Omental fat pad (tissue), 4 donors: ENCODE measurements around the gene TMEM164. TPM values are rescaled to one million over a fixed set of nuclear protein-coding genes. Genes with fewer than 3 reads are reported as not detected.

Experiments used
- ATAC-seq: fragments of 150-250 bp; one replicate; pipeline ENCODE4 v1.9.1; 2016; ENCODE audit warnings: mild to moderate bottlenecking, moderate library complexity; ENCODE audit not compliant: low FRiP score
- DNase-seq: peaks from one replicate; pipeline ENCODE4 v3.0.0-alpha.2; 2019; ENCODE audit warnings: low spot score
- CTCF ChIP-seq, 3 donors: fragments of 450-650 bp; IDR thresholded peaks; one replicate each; pipeline ENCODE4 v1.5.1; 2016 to 2017; ENCODE audit warnings: antibody characterized with exemption in 3 of 3, mild to moderate bottlenecking in 3 of 3, moderate library complexity in 2 of 3
- total RNA-seq, 4 donors: library from RNA; depleted of rRNA; stranded (reverse); fragments of >200 nt; gene quantifications; one replicate each; pipeline ENCODE4 v1.1.0, GENCODE V29; 2016

TMEM164 gene
- total RNA-seq: 10 to 100 TPM; 24.6 to 56.9 (median 42.1) TPM

GRCh38 chrX:110002300-110003166, at the start of gene TMEM164:
Gene TMEM164 (plus strand): TSS chrX:110003114. CDS start chrX:110003775, 661 bp downstream.
- TF ChIP-seq CTCF (IDR thresholded peaks at IDR 0.05): no peak
- ATAC-seq (peak; percentile 90), DNase-seq (peak; percentile 30)

- TF ChIP-seq CTCF (IDR thresholded peaks at IDR 0.05): no peak
- ATAC-seq (no peak), DNase-seq (no peak)
Observed at GRCh38 chrX:109954333-109954732, 48.6 kb upstream of the TMEM164 start.

- ATAC-seq: no peak
- no peak for TF ChIP-seq CTCF (IDR thresholded peaks at IDR 0.05)
- no peak for DNase-seq
Observed at GRCh38 chrX:109954955-109955354, 48.0 kb upstream of the TMEM164 start.

- TF ChIP-seq CTCF (IDR thresholded peaks at IDR 0.05): no peak
- no peak for DNase-seq
- ATAC-seq: no peak
Observed at GRCh38 chrX:109958266-109958665, 44.6 kb upstream of the TMEM164 start.

- TF ChIP-seq CTCF (IDR thresholded peaks at IDR 0.05): no peak
- ATAC-seq: no peak
- DNase-seq: no peak
Observed at GRCh38 chrX:109959356-109959871, 43.5 kb upstream of the TMEM164 start.

GRCh38 chrX:109964390-109964789, 38.5 kb upstream of the TMEM164 start:
- DNase-seq: no peak
- ATAC-seq: no peak
- TF ChIP-seq CTCF (IDR thresholded peaks at IDR 0.05): no peak

GRCh38 chrX:109966246-109966645, 36.7 kb upstream of the TMEM164 start:
- peak; percentile 84 for ATAC-seq
- no peak for DNase-seq
- TF ChIP-seq CTCF (IDR thresholded peaks at IDR 0.05): no peak
